Stimulated activated CD4-positive, alpha-beta T cell treated with anti-CD3 and anti-CD28 coated beads, TNF-alpha, amount 100 ng/mL, for 24 hours (primary cell): ENCODE data around the gene TUBD1.
"Not testable (repeated sequence)": the region's sequence is repeated elsewhere in the genome, so short reads cannot be mapped to it uniquely, and the experiment has no call there.

Source experiments
- DNase-seq, 3 experiments: peaks; one replicate each; pipeline ENCODE4 v3.0.0-alpha.2; 2020; ENCODE audit warnings: low read depth in 3 of 3

TUBD1 gene

GRCh38 chr17:59892924-59893675, at the start of gene TUBD1, which contains the start of gene RPS6KB1:
TSS of gene TUBD1 (minus strand) at chr17:59892943. CDS start at chr17:59891002, 1,941 bp downstream.
TSS of gene RPS6KB1 (plus strand) at chr17:59893121. CDS start at chr17:59893185, 64 bp downstream.
- peak; percentile 92 to 98 (median 97) for DNase-seq

- DNase-seq, result no peak
These were observed 48.4 kb upstream of the TUBD1 start for GRCh38 chr17:59941131-59941530.

GRCh38 chr17:59940697-59941096, 48.0 kb upstream of the TUBD1 start:
- DNase-seq, result peak in 2 of 3 experiments; percentile 2 to 20

GRCh38 chr17:59933317-59933716, 40.6 kb upstream of the TUBD1 start:
- DNase-seq, result not testable (repeated sequence)

- DNase-seq, result not testable (repeated sequence)
These were observed 38.0 kb upstream of the TUBD1 start for GRCh38 chr17:59930768-59931167.

GRCh38 chr17:59930121-59930520, 37.4 kb upstream of the TUBD1 start:
- not testable (repeated sequence) for DNase-seq

- DNase-seq, result not testable (repeated sequence)
These were observed 27.9 kb upstream of the TUBD1 start for GRCh38 chr17:59920637-59921036.

GRCh38 chr17:59916446-59916845, 23.7 kb upstream of the TUBD1 start:
- no peak for DNase-seq

- DNase-seq, result no peak
These were observed 21.6 kb upstream of the TUBD1 start for GRCh38 chr17:59914274-59914854.

GRCh38 chr17:59907467-59907866, 14.7 kb upstream of the TUBD1 start:
- DNase-seq, result no peak

GRCh38 chr17:59903455-59903854, 10.7 kb upstream of the TUBD1 start:
- no peak for DNase-seq

- DNase-seq, result no peak
These were observed 8.9 kb upstream of the TUBD1 start for GRCh38 chr17:59901604-59902003.

GRCh38 chr17:59899099-59899498, 6.4 kb upstream of the TUBD1 start:
- no peak for DNase-seq

- DNase-seq, result no peak
These were observed 4.3 kb upstream of the TUBD1 start for GRCh38 chr17:59897090-59897489.

- no peak for DNase-seq
These were observed 945 bp upstream of the TUBD1 start for GRCh38 chr17:59893676-59894100.

GRCh38 chr17:59892251-59892923, 356 bp downstream of the TUBD1 start:
- no peak for DNase-seq

- no peak for DNase-seq
These were observed 2.0 kb downstream of the TUBD1 start for GRCh38 chr17:59890720-59891119.

GRCh38 chr17:59888145-59888750, 4.5 kb downstream of the TUBD1 start:
- DNase-seq, result no peak

- no peak for DNase-seq
These were observed 7.9 kb downstream of the TUBD1 start for GRCh38 chr17:59884861-59885260.

- no peak for DNase-seq
These were observed 14.1 kb downstream of the TUBD1 start for GRCh38 chr17:59878624-59879023.

GRCh38 chr17:59877965-59878364, 14.8 kb downstream of the TUBD1 start:
- DNase-seq, result no peak

GRCh38 chr17:59876107-59876506, 16.6 kb downstream of the TUBD1 start:
- DNase-seq, result no peak
